ENCODE measurements around the gene ZNF138.
A peak's percentile ranks its signal among the peaks of the same experiment; 100 is the strongest.
"Not testable (repeated sequence)": the region's sequence is repeated elsewhere in the genome, so short reads cannot be mapped to it uniquely, and the experiment has no call there.

ZNF138 gene

DNA sequence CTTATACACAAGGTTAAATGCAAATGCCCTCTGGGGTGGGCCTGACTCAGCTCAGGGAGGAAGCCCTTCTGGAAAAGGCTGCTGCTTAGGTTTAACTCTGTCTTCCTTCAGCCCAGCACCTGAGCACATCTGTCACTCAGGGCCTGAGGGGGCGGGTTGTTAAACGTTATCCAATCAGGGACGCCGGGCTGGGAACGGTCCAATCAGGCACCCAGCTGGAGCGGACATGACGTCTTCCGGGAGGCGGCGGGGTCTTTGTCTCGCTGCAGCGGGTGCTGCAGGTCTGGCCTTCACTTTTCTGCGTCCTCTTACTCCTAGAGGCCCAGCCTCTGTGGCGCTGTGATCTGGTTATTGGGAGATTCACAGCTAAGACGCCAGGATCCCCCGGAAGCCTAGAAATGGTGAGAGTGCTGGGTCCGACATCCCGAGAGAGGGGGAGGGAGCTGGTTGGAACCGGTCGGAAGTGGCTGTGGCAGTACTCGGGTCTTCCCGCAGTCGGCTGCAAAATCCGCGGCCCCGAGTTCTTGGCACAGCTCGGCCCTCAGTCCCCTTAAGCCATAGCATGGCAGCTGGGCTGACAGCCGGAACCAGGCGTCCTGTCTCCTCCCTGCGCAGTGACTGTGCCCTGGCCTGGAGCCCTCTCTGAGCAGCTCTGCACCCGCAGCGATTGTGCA, at the start of gene ZNF138:
ZNF138 (plus strand) TSS at position 258 of the 674 bp plus-strand sequence; CDS start at position 399, 141 bp downstream.
- peak; percentile 84 to 87 for DNase-seq (ENCODE audit: low read depth in 2 of 2, low spot score in 1 of 2)

GRCh38 chr7:64744680-64745079, 49.5 kb upstream of the ZNF138 start:
- DNase-seq (ENCODE audit: low read depth in 2 of 2, low spot score in 1 of 2), result no peak

DNA sequence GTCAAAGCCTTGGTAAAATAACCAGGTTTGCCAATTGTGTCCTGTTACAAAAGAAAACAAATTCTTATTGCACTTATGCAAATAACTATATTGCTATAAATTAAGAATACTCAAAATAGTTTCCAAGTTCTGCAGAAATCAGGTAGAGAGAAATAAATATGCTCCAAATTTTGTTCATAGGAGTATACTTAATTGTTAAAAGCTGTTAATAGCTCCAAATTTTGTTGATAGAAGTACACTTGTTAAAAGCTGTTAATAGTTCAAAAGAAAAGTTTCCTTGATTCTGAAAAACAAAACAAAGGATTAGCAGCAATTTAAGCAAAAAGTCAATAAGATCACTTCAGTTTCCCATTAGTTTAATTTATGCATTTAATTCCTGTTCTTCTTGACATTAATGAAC, 46.4 kb upstream of the ZNF138 start:
- DNase-seq (ENCODE audit: low read depth in 2 of 2, low spot score in 1 of 2), result no peak

DNA sequence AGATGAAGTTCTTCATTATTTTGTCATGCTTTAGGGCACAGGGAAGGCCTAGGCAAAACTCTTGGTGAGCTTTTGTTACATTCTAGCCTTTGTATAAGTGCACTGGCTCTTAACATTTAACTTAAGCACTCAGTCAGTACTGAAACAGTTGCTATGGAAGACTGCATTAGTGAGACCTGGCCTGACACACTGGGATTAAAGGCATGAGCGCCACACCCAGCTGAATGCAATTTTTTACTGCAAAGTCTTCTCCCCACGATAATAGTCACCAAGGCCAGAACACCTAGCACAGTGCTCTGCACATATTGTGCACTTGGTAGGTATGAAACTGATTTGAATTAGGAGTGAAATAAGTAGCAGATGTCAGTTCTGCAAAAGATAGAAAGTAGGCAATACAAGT, 41.2 kb upstream of the ZNF138 start:
- DNase-seq (ENCODE audit: low read depth in 2 of 2, low spot score in 1 of 2), result no peak

- no peak for DNase-seq (ENCODE audit: low read depth in 2 of 2, low spot score in 1 of 2)
Observed at GRCh38 chr7:64755865-64756264, 38.4 kb upstream of the ZNF138 start.

DNA sequence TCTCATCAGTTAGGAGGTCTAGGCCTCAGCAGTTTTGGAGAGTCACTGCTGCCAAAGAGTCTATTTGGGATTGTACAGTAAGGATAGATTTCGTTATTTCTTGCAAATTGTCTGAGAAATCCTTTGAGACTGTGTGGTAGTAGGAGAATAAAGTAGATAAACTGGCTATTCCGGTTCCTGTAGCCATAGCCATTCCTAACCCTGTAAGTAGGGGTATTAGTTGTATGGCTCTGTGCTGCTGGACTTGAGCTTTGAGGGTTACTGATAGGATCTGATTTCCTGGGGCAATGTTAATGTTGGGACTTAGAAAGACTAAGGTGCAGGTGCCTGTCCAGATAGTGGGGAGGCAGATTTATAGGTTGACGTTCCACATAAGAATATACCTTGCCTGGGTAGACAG, 36.1 kb upstream of the ZNF138 start:
- DNase-seq (ENCODE audit: low read depth in 2 of 2, low spot score in 1 of 2), result no peak

GRCh38 chr7:64768824-64769223, 25.4 kb upstream of the ZNF138 start:
- no peak for DNase-seq (ENCODE audit: low read depth in 2 of 2, low spot score in 1 of 2)

- no peak for DNase-seq (ENCODE audit: low read depth in 2 of 2, low spot score in 1 of 2)
Observed at GRCh38 chr7:64774204-64774842, 19.9 kb upstream of the ZNF138 start.

DNA sequence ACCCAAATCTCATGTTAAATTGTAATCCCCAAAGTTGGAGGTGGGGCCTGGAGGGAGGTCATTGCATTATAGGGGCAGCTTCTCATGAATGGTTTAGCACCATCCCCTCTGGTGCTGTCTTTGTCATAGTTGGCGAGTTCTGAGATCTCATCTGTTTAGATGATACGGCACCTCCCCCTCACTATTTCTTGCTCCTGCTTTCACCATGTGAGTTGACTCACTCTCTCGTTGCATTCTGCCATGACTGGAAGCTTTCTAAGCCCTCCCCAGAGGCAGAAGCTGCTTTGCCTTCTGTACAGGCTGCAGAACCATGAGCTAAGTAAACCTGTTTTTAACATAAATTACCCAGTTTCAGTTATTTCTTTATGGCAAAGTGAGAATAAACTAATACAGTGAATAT, 18.9 kb upstream of the ZNF138 start:
- DNase-seq (ENCODE audit: low read depth in 2 of 2, low spot score in 1 of 2), result no peak

DNA sequence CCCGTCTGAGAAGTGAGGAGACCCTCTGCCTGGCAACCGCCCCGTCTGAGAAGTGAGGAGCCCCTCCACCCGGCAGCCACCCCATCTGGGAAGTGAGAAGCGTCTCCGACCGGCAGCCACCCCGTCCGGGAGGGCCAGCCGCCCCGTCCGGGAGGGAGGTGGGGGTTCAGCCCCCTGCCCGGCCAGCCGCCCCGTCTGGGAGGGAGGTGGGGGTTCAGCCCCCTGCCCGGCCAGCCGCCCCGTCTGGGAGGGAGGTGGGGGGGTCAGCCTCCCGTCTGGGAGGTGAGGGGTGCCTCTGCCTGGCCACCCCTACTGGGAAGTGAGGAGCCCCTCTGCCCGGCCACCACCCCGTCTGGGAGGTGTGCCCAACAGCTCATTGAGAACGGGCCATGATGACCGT, 9.4 kb upstream of the ZNF138 start:
- DNase-seq (ENCODE audit: low read depth in 2 of 2, low spot score in 1 of 2), result not testable (repeated sequence)

DNA sequence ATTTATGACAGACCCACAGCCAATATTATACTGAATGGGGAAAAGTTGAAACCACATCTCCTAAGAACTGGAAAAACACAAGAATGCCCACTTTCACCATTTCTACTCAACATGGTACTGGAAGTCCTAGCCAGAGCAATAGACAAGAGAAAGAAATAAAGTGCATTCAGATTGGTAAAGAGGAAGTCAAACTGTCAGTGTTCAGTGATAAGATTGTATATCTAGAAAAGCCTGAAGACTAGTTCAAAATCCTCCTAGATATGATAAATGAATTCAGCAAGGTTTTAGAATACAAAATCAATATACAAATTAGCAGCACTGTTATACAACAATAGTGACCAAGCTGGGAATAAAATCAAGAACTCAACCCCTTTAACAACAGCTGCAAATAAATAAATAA, 6.9 kb upstream of the ZNF138 start:
- DNase-seq (ENCODE audit: low read depth in 2 of 2, low spot score in 1 of 2), result no peak

DNA sequence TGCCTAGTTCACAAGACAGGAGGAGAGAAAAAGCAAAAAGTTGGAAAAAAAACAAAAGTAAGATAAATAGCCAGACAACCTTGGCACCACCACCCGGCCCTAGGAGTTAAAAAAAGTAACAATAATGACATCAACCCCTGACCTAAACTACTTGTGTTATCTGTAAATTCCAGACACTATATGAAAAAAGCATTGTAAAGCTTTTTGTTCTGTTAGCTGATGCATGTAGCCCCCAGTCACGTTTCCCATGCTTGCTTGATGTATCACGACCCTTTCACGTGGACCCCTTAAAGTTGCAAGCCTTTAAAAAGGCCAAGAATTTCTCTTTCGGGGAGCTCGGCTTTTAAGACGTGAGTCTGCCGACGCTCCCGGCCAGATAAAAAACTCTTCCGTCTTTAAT, 5.0 kb upstream of the ZNF138 start:
- DNase-seq (ENCODE audit: low read depth in 2 of 2, low spot score in 1 of 2), result not testable (repeated sequence)

DNA sequence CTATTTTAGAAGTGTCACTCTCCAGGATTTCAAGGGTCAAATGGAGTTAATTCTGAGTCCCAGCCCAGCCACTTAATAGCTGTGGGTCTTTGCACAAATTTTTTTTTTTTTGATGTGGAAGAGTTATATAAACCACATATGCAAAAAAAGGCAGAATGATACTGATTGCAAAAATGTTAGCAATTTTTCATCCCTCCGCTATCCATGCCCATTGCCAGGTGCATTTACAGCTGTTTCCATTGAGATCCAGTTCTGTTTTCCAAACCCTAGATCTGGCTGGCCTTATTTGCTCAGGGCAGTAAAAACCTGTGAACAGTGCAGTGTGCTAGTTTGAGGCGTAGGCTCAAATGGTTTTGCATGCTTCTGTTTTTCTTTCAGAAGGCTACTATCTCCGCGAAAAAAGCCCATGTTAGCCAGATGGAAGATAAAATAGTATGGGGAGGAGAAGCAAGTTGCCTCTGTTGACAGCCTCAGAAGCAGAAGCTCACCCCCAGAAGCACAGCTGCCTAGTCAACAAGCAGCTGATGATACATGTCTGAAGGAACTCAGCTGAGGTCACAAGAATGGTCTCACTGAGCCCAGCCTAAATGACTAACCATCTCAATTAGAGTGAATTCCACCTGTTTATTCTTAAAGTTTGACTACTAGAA, 997 bp upstream of the ZNF138 start:
- no peak for DNase-seq (ENCODE audit: low read depth in 2 of 2, low spot score in 1 of 2)

DNA sequence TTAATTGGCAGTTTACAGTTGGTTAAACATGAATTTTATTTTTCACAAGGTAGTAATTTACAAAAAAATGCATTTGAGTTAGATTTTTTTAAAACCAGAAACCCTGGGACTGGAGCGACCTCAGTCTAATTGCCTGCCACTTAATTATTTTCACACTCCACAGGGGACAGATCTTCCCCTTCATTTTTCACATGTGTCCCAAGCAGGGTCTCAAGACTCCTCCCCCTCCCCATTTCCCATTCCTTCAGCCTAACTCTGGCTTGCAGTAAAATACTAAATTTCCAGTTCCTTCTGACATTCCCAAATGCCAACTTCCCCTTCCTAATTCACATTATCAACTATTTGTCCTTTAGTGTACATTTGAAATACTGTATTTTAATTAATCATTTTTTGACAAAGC, 948 bp downstream of the ZNF138 start:
- DNase-seq (ENCODE audit: low read depth in 2 of 2, low spot score in 1 of 2), result no peak

DNA sequence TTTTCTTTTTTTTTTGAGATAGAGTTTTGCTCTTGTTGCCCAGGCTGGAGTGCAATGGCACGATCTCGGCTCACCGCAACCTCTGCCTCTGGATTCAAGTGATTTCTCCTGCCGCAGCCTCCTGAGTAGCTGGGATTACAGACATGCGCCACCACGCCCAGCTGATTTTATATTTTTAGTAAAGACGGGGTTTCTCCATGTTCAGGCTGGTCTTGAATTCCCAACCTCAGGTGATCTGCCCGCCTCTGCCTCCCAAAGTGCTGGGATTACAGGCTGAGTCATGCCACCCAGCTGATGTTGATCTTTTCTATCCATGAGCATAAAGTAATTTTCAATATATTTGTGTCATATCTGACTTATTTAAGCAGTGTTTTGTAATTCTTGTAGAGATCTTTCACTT, 4.9 kb downstream of the ZNF138 start:
- DNase-seq (ENCODE audit: low read depth in 2 of 2, low spot score in 1 of 2), result not testable (repeated sequence)

- DNase-seq (ENCODE audit: low read depth in 2 of 2, low spot score in 1 of 2), result no peak
Observed at GRCh38 chr7:64802699-64803098, 8.5 kb downstream of the ZNF138 start.

DNA sequence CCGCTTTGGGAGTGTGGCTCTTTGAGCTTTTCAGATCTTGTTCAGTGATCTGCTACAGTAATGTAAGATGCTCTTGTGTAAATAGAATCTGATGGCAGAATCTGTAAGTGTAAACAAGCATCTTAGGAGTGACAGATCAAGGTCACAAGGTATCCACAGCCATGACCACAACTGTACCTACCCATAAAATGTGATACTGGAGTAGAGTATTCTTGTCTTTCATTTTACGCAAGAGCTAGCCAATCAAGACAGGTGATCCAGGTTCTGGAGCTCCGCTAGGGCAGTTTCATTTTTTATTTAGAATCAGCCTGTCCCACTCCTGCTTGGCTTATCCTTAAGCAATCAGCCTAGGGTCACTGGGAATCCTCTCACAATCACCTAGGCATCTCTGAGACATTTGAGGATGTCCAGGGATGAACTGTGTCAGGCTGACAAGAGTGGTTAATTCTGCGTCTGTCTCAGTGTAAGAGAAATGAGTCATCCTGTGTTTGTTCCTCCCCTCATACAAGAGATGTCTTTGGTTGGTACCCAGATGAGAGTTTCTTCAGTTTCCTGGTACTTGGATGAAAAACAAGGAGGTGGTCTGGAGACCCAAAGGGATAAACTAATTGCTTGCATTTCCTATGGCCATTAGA, 13.6 kb downstream of the ZNF138 start:
- no peak for DNase-seq (ENCODE audit: low read depth in 2 of 2, low spot score in 1 of 2)

DNA sequence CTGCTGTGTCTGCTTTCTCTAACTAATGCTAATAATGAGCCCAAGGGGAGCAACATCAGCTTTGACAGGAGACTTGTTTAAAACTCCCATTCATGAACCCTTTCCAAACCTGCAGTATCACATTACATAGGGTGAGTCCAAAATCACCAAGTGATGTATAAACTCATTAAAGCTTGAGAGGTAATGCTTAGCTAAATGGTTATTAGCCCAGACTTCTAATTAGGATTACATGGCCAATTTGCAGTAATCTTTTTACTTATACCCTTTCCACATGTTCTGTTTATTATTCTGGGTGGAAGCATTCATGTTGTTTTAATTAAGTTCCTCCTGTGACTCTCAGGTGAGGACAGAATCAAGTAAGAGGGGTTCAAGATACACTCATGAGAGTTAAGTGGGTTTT, 17.5 kb downstream of the ZNF138 start:
- DNase-seq (ENCODE audit: low read depth in 2 of 2, low spot score in 1 of 2), result no peak

- no peak for DNase-seq (ENCODE audit: low read depth in 2 of 2, low spot score in 1 of 2)
Observed at GRCh38 chr7:64830926-64831325, 36.7 kb downstream of the ZNF138 start.

DNA sequence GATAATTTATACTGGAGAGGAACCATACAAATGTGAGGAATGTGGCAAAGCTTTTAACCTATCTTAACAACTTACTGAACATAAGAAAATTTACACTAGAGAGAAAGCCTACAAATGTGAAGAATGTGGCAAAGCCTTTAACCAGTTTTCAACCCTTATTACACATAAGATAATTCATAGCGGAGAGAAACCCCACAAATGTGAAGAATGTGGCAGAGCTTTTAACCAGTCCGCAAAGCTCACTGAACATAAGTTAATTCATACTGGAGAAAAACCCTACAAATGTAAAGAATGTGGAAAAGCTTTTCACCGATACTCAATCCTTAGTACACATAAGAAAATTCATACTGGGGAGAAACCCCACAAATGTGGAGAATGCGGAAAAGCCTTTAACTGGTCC, 37.9 kb downstream of the ZNF138 start:
- no peak for DNase-seq (ENCODE audit: low read depth in 2 of 2, low spot score in 1 of 2)

GRCh38 chr7:64834989-64835388, 40.8 kb downstream of the ZNF138 start:
- DNase-seq (ENCODE audit: low read depth in 2 of 2, low spot score in 1 of 2), result no peak

GRCh38 chr7:64835856-64836255, 41.6 kb downstream of the ZNF138 start:
- DNase-seq (ENCODE audit: low read depth in 2 of 2, low spot score in 1 of 2), result not testable (repeated sequence)

All from stimulated activated CD8-positive, alpha-beta memory T cell treated with anti-CD3 and anti-CD28 coated beads, Interleukin-4, amount 100 ng/mL, for 4 hours (primary cell).